ENCODE data around the gene MBTPS1.

MBTPS1 gene

DNA sequence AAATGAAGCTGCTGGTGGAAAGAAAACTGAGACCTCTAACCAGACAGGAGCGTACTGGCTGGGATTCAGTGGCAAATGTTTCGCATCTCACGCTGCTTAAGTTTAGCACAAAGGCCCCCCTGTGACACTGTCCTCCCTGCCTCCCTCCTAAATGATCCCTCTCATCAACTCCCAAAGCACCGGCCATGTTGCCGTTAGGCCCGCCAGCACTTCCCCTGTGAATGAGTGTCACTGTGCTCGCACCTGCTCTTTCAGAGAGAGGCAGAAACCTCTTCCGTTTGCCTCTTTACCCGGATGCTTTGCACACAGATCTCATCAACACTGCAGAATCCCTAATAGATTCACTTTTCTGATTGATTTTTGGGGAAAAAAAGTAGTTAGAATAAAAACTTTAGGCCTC is 26.5 kb downstream of the MBTPS1 start:
- no peak for TF ChIP-seq CTCF (IDR thresholded peaks at IDR 0.05; ENCODE audit: borderline replicate concordance, insufficient read depth, low read depth, low read length)
- H3K4me3 ChIP-seq (ENCODE audit: low read depth, low read length), result no peak overlapping the region

DNA sequence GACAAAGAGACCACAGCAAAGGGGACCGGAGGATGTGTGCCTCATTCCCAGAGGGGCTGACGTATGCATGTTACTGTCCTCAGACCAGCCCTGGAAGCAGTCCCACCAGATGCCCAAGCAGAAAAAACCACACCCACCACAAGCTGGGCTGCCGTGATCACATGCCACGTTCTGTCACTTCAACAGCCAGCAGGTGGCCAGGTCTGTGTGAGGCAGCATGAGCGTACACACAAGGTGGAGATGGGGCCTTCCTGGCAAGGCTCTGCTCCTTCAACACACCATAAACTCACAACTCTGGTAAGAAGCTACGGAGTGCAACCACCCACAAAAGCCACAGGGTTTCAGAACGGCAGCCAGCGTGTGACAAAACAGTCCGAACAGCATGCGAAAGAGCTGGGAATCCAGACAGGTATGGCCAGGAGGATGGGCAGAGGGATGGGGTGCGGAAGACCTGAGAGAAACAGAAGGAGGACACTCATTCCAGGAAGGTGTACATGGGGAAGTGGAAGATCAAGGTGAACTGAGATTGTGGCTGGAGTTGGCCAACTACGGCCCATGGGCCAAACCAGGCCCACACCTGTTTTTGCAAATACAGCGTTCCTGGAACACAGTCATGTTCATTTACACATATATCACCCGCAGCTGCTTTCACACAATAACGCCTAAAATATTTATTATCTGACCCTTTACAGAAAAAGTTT is 27.9 kb downstream of the MBTPS1 start:
- TF ChIP-seq CTCF (IDR thresholded peaks at IDR 0.05; ENCODE audit: borderline replicate concordance, insufficient read depth, low read depth, low read length), result peak; percentile 68
- no peak overlapping the region for H3K4me3 ChIP-seq (ENCODE audit: low read depth, low read length)

DNA sequence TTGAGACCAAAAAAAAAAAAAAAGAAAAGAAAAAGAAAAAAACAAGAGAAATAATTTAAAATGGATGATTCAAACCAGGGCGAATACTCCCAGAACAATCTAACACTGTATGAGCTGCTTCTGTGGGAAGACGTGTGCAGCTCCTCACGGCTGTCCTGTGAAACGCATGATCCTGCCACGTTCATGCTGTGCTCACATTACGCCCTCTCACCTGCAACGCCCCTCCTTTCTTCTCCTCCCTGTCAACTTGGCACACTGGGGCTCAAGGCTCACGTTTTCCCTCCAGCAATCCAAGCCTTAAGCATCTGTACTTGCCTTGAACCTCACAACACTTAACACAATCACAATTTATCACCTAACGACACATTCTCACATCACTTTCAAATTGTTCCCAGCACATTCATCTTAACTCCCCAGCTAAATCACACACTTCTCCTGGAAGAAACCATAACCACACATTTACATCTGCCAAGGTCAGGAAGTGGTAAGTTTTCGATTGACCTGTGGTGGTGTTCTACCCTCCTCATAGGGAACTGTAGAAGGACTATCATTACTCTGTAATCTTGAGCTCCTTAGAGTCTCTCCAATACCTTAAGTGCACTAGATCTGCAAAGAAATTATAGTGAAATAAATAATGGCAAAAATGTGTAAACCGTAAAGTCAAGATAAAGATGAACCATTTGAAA is 29.1 kb downstream of the MBTPS1 start:
- no peak for TF ChIP-seq CTCF (IDR thresholded peaks at IDR 0.05; ENCODE audit: borderline replicate concordance, insufficient read depth, low read depth, low read length)
- H3K4me3 ChIP-seq (ENCODE audit: low read depth, low read length), result no peak overlapping the region

DNA sequence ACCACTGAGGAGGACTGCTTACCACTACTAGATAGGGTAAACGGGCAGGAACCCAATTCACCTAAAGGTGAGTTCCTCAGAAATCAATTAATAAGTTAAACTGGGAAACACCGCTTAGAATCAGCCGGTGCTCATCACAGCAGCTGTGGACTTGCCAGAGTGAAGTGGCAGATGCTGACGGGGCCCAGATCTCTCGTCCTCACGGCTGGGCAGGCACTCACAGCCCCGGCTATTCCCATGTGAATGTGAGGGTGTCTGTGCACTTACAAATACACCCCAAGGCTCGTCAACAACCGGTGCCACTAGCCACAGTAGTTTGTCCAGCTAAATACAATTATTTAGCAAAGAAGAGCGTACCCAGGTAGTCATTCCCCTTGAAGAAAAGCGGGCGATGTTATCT is 29.7 kb downstream of the MBTPS1 start:
- TF ChIP-seq CTCF (IDR thresholded peaks at IDR 0.05; ENCODE audit: borderline replicate concordance, insufficient read depth, low read depth, low read length), result no peak
- no peak overlapping the region for H3K4me3 ChIP-seq (ENCODE audit: low read depth, low read length)

DNA sequence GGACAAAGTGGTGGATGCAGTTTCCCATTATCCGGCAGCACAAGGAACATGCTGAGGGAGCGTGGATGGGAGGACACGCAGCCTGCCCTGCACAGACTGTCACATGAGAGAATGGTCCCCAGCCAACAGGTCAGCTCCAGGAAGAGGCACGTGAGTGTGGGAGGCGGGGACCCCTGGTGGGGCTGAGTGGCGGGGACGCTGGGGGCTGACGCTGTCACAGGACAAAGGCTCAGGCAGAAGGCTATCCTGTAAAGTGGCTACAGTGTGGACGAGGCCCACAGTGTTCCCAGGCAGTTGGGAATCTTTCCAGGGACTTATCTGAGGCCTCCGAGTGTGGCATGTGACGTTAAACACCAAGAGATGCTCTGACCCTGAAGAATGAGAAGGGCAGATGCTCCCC is 30.4 kb downstream of the MBTPS1 start:
- H3K4me3 ChIP-seq (ENCODE audit: low read depth, low read length), result no peak overlapping the region
- no peak for TF ChIP-seq CTCF (IDR thresholded peaks at IDR 0.05; ENCODE audit: borderline replicate concordance, insufficient read depth, low read depth, low read length)

DNA sequence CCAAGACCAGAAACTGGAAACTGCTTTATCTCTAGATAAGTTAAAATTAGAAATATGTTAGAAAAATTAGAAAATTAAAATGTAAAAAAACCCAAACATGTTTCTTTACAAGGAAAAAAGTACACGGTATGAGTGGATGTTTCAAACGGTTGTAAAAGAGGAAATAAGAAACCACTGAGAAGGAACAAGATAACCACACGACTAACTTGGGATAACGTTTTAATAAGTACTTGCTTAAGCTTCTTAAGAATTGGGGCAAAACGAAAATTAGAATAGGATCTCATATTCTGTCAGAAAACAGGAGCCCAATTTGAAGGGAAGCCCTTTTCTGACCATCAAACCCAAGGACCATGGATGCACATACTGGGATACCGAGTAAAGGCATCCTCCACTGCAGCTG is 31.0 kb downstream of the MBTPS1 start:
- no peak for TF ChIP-seq CTCF (IDR thresholded peaks at IDR 0.05; ENCODE audit: borderline replicate concordance, insufficient read depth, low read depth, low read length)
- no peak overlapping the region for H3K4me3 ChIP-seq (ENCODE audit: low read depth, low read length)

DNA sequence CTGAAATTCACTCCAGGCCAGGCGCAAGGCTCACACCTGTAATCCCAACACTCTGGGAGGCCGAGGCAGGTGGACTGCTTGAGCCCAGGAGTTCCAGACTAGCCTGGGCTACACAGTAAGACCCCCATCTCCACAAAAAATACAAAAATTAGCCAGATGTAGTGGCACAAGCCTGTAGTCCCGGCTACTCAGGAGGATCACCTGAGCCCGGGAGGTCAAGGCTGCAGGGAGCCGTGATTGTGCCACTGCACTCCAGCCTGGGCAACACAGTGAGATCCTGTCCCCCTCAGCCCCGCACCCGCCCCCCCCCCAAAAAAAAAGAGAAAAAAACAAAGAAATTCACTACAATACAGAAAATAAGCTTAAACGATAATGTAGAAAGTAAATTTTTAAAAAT is 31.5 kb downstream of the MBTPS1 start:
- no peak overlapping the region for H3K4me3 ChIP-seq (ENCODE audit: low read depth, low read length)
- TF ChIP-seq CTCF (IDR thresholded peaks at IDR 0.05; ENCODE audit: borderline replicate concordance, insufficient read depth, low read depth, low read length), result no peak

All from GM12875 (cell line).